SK-N-SH (cell line): Measurements from ENCODE around the gene BORCS5. TPM values are rescaled to one million over a fixed set of nuclear protein-coding genes. Genes with fewer than 3 reads are reported as not detected.

Experiments used
- CTCF ChIA-PET: fragments of 300-600, 350-600 bp; formaldehyde crosslinking; extraction: SDS; loops from one replicate; lab custom pipeline; 2021; lab: Yijun Ruan, JAX
- POLR2A ChIA-PET: fragments of 350-600 bp; sonication (Branson Sonifier 250); formaldehyde crosslinking; extraction: SDS; loops from one replicate; lab custom pipeline; 2020; ENCODE audit warnings: antibody characterized with exemption, inconsistent platforms; lab: Yijun Ruan, JAX
- DNase-seq: peaks from one replicate; pipeline ENCODE4 v3.0.0; 2012
- H2AFZ ChIP-seq: fragments of 200-600 bp; sonication (generic); 2 replicates; pipeline ENCODE4 v1.8.1; 2016; ENCODE audit warnings: antibody characterized with exemption, mild to moderate bottlenecking, low read depth
- H3F3A ChIP-seq: fragments of 200-600 bp; sonication (generic); replicated peaks from 2 replicates; pipeline ENCODE3; 2016; ENCODE audit warnings: antibody characterized with exemption, mild to moderate bottlenecking; ENCODE audit not compliant: insufficient read depth
- H3K27ac ChIP-seq, 2 experiments: fragments of 200-500 bp in 1 of 2; fragments of 200-600 bp in 1 of 2; sonication (Bioruptor generic) in 1 of 2; sonication (generic), shearing (Covaris generic) in 1 of 2; 2 replicates each; pipeline versions ENCODE4 v1.5.1 to v1.6.1; 2014 to 2016; ENCODE audit warnings: low read depth in 2 of 2, inconsistent platforms in 1 of 2, low read length in 1 of 2, mild to moderate bottlenecking in 1 of 2, mixed read lengths in 1 of 2
- H3K27me3 ChIP-seq: fragments of 200-600 bp; sonication (generic), shearing (Covaris generic); 2 replicates; pipeline ENCODE4 v1.6.1; 2016; ENCODE audit warnings: mixed run types; ENCODE audit not compliant: insufficient read depth
- H3K36me3 ChIP-seq, 2 experiments: fragments of 200-500 bp in 1 of 2; fragments of 200-600 bp in 1 of 2; sonication (Bioruptor generic) in 1 of 2; sonication (generic) in 1 of 2; replicated peaks in 1 of 2; 2 replicates each; pipeline versions ENCODE3 to v1.5.1; 2014 to 2016; ENCODE audit warnings: low read length in 1 of 2, mild to moderate bottlenecking in 1 of 2; ENCODE audit not compliant: insufficient read depth in 2 of 2, control insufficient read depth in 1 of 2
- H3K4me1 ChIP-seq, 2 experiments: fragments of 200-500 bp in 1 of 2; fragments of 200-600 bp in 1 of 2; sonication (Bioruptor generic) in 1 of 2; sonication (generic), shearing (Covaris generic) in 1 of 2; 2 replicates each; pipeline versions ENCODE4 v1.5.1 to v1.6.1; 2014 to 2016; ENCODE audit warnings: low read depth in 1 of 2, low read length in 1 of 2, mixed run types in 1 of 2; ENCODE audit not compliant: insufficient read depth in 2 of 2, control insufficient read depth in 1 of 2
- H3K4me2 ChIP-seq: fragments of 200-600 bp; sonication (generic), shearing (Covaris generic); 2 replicates; pipeline ENCODE4 v1.6.1; 2017; ENCODE audit warnings: mixed run types
- H3K4me3 ChIP-seq, 2 experiments: fragments of 200-500 bp in 1 of 2; fragments of 200-600 bp in 1 of 2; sonication (Bioruptor generic) in 1 of 2; sonication (generic), shearing (Covaris generic) in 1 of 2; 2 replicates each; pipeline versions ENCODE4 v1.5.1 to v1.8.1; 2014 to 2016; ENCODE audit warnings: low read depth in 2 of 2, inconsistent platforms in 1 of 2, low read length in 1 of 2, mild to moderate bottlenecking in 1 of 2, mixed read lengths in 1 of 2, moderate library complexity in 1 of 2
- H3K79me2 ChIP-seq: fragments of 200-600 bp; sonication (generic); 2 replicates; pipeline ENCODE4 v1.8.1; 2017; ENCODE audit warnings: mild to moderate bottlenecking; ENCODE audit not compliant: insufficient read depth
- H3K9ac ChIP-seq: fragments of 200-600 bp; sonication (generic); 2 replicates; pipeline ENCODE4 v1.6.1; 2017; ENCODE audit warnings: mixed run types
- H3K9me2 ChIP-seq: fragments of 200-600 bp; sonication (generic); 2 replicates; pipeline ENCODE4 v1.6.1; 2017; ENCODE audit warnings: mixed run types
- H3K9me3 ChIP-seq: fragments of 200-600 bp; sonication (generic); 2 replicates; pipeline ENCODE4 v1.6.1; 2017; ENCODE audit warnings: mixed run types, mild to moderate bottlenecking, moderate library complexity
- H4K20me1 ChIP-seq: fragments of 200-600 bp; sonication (generic); 2 replicates; pipeline ENCODE4 v1.6.1; 2017; ENCODE audit warnings: mild to moderate bottlenecking, mixed run types; ENCODE audit not compliant: insufficient read depth
- EP300 ChIP-seq, 2 experiments: IDR thresholded peaks; 2 replicates each; pipeline versions ENCODE4 v1.4.0 to v1.6.1; 2012; ENCODE audit warnings: borderline replicate concordance in 1 of 2, low read depth in 1 of 2, low read length in 1 of 2
- GABPA ChIP-seq: IDR thresholded peaks from 2 replicates; pipeline ENCODE4 v1.4.0; 2012; ENCODE audit warnings: low read depth, mild to moderate bottlenecking
- NFIC ChIP-seq: IDR thresholded peaks from 2 replicates; pipeline ENCODE4 v1.4.0; 2012; ENCODE audit warnings: borderline replicate concordance
- RFX5 ChIP-seq: IDR thresholded peaks from 2 replicates; pipeline ENCODE4 v1.6.1; 2012; ENCODE audit warnings: mild to moderate bottlenecking, improper control_type of control experiment, low read length
- RXRA ChIP-seq: IDR thresholded peaks from 2 replicates; pipeline ENCODE4 v1.4.0; 2012; ENCODE audit warnings: low read depth, mild to moderate bottlenecking, borderline replicate concordance
- TEAD4 ChIP-seq: IDR thresholded peaks from 2 replicates; pipeline ENCODE4 v1.4.0; 2012; ENCODE audit warnings: mild to moderate bottlenecking, borderline replicate concordance; ENCODE audit not compliant: insufficient read depth
- WGBS: methylation state at CpG from one replicate; pipeline ENCODE4 v1.1.6; 2017; ENCODE audit warnings: low lambda C conversion rate; 5-methylcytosine and 5-hydroxymethylcytosine counted together
- polyA plus RNA-seq, 3 experiments: library from polyadenylated mRNA; depleted of rRNA; stranded (reverse); fragments of >200 nt; gene quantifications; 2 replicates each; pipeline ENCODE4 v1.2.3, GENCODE V29; 2012
- TF ChIP-seq, protein P1 (sequence below): fragments of 200-600 bp; sonication (generic); IDR thresholded peaks from 2 replicates; pipeline ENCODE4 v1.6.1; 2017; ENCODE audit warnings: antibody characterized with exemption, mild to moderate bottlenecking, moderate library complexity
- TF ChIP-seq, protein P2 (sequence below): IDR thresholded peaks from 2 replicates; pipeline ENCODE4; 2012

BORCS5 gene
- polyA plus RNA-seq, 1 of the 3 experiments (the other 2 are of a cell fraction), result 16.3 TPM

DNA sequence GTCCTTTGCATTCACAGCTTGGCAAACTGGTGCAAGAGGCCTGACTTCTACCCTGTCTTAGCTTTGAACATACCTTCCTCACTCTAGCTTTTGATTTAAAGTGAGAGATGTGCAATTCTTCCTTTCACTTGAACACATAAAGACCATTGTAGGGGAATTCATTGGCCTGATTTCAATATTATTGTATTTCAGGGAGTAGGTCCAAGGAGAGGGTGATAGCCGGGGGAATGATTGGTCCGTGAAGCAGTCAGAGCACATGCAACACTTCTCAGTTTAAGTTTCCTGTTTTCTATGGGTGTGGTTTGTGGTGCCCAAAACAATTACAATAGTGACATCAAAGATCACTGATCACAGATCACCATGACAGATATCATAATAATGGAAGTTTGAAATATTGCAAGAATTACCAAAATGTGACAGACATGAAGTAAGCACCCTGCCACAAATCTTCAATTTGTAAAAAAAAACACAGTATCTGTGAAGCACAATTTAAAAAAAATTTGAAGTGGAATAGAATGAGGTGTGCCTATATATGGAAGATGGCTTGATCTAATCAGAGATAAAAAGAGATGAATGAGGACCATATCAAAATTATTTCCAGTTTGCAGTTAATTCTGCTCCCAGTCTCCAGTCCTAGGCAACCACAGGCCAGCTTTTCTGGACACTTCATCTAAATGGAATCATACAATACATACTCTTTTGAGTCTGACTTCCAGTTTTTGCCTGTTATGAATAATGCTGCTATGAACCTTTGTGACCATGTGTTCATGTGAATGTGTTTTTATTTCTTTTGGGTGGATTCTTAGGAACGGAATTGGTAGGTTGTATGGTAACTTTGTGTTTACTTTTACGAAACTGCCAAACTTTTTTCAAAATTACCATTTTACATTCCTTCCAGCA, 23.2 kb downstream of the BORCS5 start:
- peaks cover 0 to 8% of the 10 kb centered on the region in 2 experiments for H3K36me3 ChIP-seq
- H3K27me3 ChIP-seq, result no peaks in the 10 kb centered on the region
- TF ChIP-seq GABPA (no peak), RFX5 (no peak), RXRA (no peak)
- TF ChIP-seq, protein P1, sequence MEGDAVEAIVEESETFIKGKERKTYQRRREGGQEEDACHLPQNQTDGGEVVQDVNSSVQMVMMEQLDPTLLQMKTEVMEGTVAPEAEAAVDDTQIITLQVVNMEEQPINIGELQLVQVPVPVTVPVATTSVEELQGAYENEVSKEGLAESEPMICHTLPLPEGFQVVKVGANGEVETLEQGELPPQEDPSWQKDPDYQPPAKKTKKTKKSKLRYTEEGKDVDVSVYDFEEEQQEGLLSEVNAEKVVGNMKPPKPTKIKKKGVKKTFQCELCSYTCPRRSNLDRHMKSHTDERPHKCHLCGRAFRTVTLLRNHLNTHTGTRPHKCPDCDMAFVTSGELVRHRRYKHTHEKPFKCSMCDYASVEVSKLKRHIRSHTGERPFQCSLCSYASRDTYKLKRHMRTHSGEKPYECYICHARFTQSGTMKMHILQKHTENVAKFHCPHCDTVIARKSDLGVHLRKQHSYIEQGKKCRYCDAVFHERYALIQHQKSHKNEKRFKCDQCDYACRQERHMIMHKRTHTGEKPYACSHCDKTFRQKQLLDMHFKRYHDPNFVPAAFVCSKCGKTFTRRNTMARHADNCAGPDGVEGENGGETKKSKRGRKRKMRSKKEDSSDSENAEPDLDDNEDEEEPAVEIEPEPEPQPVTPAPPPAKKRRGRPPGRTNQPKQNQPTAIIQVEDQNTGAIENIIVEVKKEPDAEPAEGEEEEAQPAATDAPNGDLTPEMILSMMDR, result no peak
- TF ChIP-seq, protein P2, sequence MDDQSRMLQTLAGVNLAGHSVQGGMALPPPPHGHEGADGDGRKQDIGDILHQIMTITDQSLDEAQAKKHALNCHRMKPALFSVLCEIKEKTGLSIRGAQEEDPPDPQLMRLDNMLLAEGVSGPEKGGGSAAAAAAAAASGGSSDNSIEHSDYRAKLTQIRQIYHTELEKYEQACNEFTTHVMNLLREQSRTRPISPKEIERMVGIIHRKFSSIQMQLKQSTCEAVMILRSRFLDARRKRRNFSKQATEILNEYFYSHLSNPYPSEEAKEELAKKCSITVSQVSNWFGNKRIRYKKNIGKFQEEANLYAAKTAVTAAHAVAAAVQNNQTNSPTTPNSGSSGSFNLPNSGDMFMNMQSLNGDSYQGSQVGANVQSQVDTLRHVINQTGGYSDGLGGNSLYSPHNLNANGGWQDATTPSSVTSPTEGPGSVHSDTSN, result peak; percentile 44; the same call in 1 of the 2 replicates
- H3K9ac ChIP-seq, result no peak overlapping the region
- no peaks in the 10 kb centered on the region for H3K9me2 ChIP-seq
- H3K9me3 ChIP-seq, result no peaks in the 10 kb centered on the region
- no peak overlapping the region for H3K4me2 ChIP-seq
- no peak overlapping the region for H3K4me3 ChIP-seq
- peaks cover 14% of the 10 kb centered on the region for H3F3A ChIP-seq
- DNase-seq, result no peak
- peaks cover 5 to 7% of the 10 kb centered on the region in 2 experiments; a peak in 3 of 4 replicates for H3K4me1 ChIP-seq
- H2AFZ ChIP-seq, result no peak overlapping the region
- 89% methylated on average over 4 of the region's 4 CpGs for WGBS
- no peaks in the 10 kb centered on the region for H3K79me2 ChIP-seq
- H4K20me1 ChIP-seq, result no peaks in the 10 kb centered on the region
- ChIA-PET POLR2A (interaction anchor here (0.6 kb wide), 1 partner anchor 318 kb away, joined by 5 read pairs; no protein-coding TSS in a partner anchor), CTCF (interaction anchor here (0.9 to 1.0 kb wide), 2 partner anchors 314 to 357 kb away, joined by 3 to 4 read pairs; no protein-coding TSS in a partner anchor)
- peak overlapping the region in 1 of 2 experiments; percentile 19; a peak in 1 of 4 replicates for H3K27ac ChIP-seq

GRCh38 chr12:12380949-12381593, 24.2 kb downstream of the BORCS5 start:
- TF ChIP-seq NFIC, result no peak
- no peak for TF ChIP-seq TEAD4
- TF ChIP-seq GABPA, result no peak
- no peak for TF ChIP-seq EP300 (IDR thresholded peaks at IDR 0.05; ENCODE audit: borderline replicate concordance in 1 of 2, low read depth in 1 of 2, low read length in 1 of 2)
- TF ChIP-seq, all 33 proteins: peak for 0
- Histone ChIP-seq H3K36me3 (peaks cover 0 to 8% of the 10 kb centered on the region in 2 experiments), H3K9me2 (no peaks in the 10 kb centered on the region), H3K4me3 (no peak overlapping the region), H3K9ac (no peak overlapping the region), H4K20me1 (no peaks in the 10 kb centered on the region), H3K9me3 (no peaks in the 10 kb centered on the region), H2AFZ (no peak overlapping the region), H3K4me2 (no peak overlapping the region), H3K4me1 (peaks cover 6 to 7% of the 10 kb centered on the region in 2 experiments; a peak in 3 of 4 replicates), H3K27me3 (no peaks in the 10 kb centered on the region), H3K27ac (peak overlapping the region in 1 of 2 experiments; percentile 19; a peak in 1 of 4 replicates), H3F3A (peaks cover 14% of the 10 kb centered on the region), H3K79me2 (no peaks in the 10 kb centered on the region)
- CTCF ChIA-PET, result no interaction called here
- POLR2A ChIA-PET, result no interaction called here
- DNase-seq, result no peak
- WGBS, result 95% methylated on average over 6 of the region's 6 CpGs
